ENCODE data around the gene TRIM27.

Gene TRIM27

GRCh38 chr6:28896505-28897368 is 27.0 kb downstream of the TRIM27 start:
- Histone ChIP-seq H3K36me3 (ENCODE audit: control insufficient read depth, insufficient read depth, low read length) (no peaks in the 10 kb centered on the region), H3K27me3 (replicated peaks; ENCODE audit: control insufficient read depth, insufficient read depth, low read length) (no peaks in the 10 kb centered on the region), H3K4me3 (replicated peaks; ENCODE audit: low read depth, low read length) (peak overlapping the region; percentile 77)
- TF ChIP-seq, protein P1, sequence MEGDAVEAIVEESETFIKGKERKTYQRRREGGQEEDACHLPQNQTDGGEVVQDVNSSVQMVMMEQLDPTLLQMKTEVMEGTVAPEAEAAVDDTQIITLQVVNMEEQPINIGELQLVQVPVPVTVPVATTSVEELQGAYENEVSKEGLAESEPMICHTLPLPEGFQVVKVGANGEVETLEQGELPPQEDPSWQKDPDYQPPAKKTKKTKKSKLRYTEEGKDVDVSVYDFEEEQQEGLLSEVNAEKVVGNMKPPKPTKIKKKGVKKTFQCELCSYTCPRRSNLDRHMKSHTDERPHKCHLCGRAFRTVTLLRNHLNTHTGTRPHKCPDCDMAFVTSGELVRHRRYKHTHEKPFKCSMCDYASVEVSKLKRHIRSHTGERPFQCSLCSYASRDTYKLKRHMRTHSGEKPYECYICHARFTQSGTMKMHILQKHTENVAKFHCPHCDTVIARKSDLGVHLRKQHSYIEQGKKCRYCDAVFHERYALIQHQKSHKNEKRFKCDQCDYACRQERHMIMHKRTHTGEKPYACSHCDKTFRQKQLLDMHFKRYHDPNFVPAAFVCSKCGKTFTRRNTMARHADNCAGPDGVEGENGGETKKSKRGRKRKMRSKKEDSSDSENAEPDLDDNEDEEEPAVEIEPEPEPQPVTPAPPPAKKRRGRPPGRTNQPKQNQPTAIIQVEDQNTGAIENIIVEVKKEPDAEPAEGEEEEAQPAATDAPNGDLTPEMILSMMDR (IDR thresholded peaks at IDR 0.05; ENCODE audit: insufficient read depth, low read length, poor library complexity, severe bottlenecking), result peak; percentile 39
- DNase-seq (ENCODE audit: extremely low read depth, insufficient read length), result peak; percentile 63

- TF ChIP-seq, protein P1 (IDR thresholded peaks at IDR 0.05; ENCODE audit: insufficient read depth, low read length, poor library complexity, severe bottlenecking), result no peak
- DNase-seq (ENCODE audit: extremely low read depth, insufficient read length), result peak; percentile 87
- no peaks in the 10 kb centered on the region for H3K36me3 ChIP-seq (ENCODE audit: control insufficient read depth, insufficient read depth, low read length)
- H3K4me3 ChIP-seq (replicated peaks; ENCODE audit: low read depth, low read length), result peak overlapping the region; percentile 77
- no peaks in the 10 kb centered on the region for H3K27me3 ChIP-seq (replicated peaks; ENCODE audit: control insufficient read depth, insufficient read depth, low read length)
These were observed 28.5 kb downstream of the TRIM27 start for GRCh38 chr6:28895131-28895812.

- no peaks in the 10 kb centered on the region for H3K27me3 ChIP-seq (replicated peaks; ENCODE audit: control insufficient read depth, insufficient read depth, low read length)
- TF ChIP-seq, protein P1 (IDR thresholded peaks at IDR 0.05; ENCODE audit: insufficient read depth, low read length, poor library complexity, severe bottlenecking), result no peak
- DNase-seq (ENCODE audit: extremely low read depth, insufficient read length), result no peak
- no peaks in the 10 kb centered on the region for H3K36me3 ChIP-seq (ENCODE audit: control insufficient read depth, insufficient read depth, low read length)
- H3K4me3 ChIP-seq (replicated peaks; ENCODE audit: low read depth, low read length), result no peak overlapping the region
These were observed 30.5 kb downstream of the TRIM27 start for GRCh38 chr6:28893172-28893799.

GRCh38 chr6:28892525-28892924 is 31.3 kb downstream of the TRIM27 start:
- H3K4me3 ChIP-seq (replicated peaks; ENCODE audit: low read depth, low read length), result no peak overlapping the region
- H3K36me3 ChIP-seq (ENCODE audit: control insufficient read depth, insufficient read depth, low read length), result no peaks in the 10 kb centered on the region
- TF ChIP-seq, protein P1 (IDR thresholded peaks at IDR 0.05; ENCODE audit: insufficient read depth, low read length, poor library complexity, severe bottlenecking), result no peak
- H3K27me3 ChIP-seq (replicated peaks; ENCODE audit: control insufficient read depth, insufficient read depth, low read length), result no peaks in the 10 kb centered on the region
- DNase-seq (ENCODE audit: extremely low read depth, insufficient read length), result no peak

DNA sequence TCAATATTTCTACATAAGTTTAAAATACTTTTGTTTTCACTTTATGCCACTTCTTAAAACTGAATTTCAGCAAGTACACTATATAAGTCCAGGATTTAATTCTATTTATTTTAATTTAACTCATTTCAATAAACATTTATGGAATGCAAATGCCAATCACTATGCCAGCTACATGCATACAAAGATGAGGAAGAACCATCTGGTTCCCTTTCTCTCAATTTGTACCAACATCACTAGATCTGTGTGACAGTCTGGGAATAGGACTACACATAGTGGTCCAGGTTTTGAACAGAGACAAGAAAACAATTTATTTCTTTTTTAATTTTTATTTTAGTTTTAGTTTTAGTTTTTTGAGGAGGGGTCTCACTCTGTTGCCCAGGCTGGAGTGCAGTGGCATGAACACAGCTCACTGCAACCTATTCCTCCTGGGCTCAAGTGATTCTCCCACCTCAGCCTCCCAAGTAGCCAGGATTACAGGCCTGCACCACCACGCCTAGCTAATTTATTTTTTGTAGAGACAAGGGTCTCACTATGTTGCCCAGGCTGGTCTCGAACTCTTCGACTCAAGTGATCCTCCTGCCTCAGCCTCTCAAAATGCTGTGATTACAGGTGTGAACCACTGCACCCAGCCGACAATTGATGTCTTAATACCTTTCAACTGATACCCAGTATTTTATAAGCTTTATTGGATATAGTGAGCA is 35.8 kb downstream of the TRIM27 start:
- no peak for DNase-seq (ENCODE audit: extremely low read depth, insufficient read length)
- Histone ChIP-seq H3K4me3 (replicated peaks; ENCODE audit: low read depth, low read length) (no peak overlapping the region), H3K36me3 (ENCODE audit: control insufficient read depth, insufficient read depth, low read length) (no peaks in the 10 kb centered on the region), H3K27me3 (replicated peaks; ENCODE audit: control insufficient read depth, insufficient read depth, low read length) (no peaks in the 10 kb centered on the region)
- TF ChIP-seq, protein P1 (IDR thresholded peaks at IDR 0.05; ENCODE audit: insufficient read depth, low read length, poor library complexity, severe bottlenecking), result no peak

All from GM06990 (cell line).